ENCODE data around the gene TEX38.
A peak's percentile ranks its signal among the peaks of the same experiment; 100 is the strongest.
"Not testable (repeated sequence)": the region's sequence is repeated elsewhere in the genome, so short reads cannot be mapped to it uniquely, and the experiment has no call there.

The TEX38 gene

DNA sequence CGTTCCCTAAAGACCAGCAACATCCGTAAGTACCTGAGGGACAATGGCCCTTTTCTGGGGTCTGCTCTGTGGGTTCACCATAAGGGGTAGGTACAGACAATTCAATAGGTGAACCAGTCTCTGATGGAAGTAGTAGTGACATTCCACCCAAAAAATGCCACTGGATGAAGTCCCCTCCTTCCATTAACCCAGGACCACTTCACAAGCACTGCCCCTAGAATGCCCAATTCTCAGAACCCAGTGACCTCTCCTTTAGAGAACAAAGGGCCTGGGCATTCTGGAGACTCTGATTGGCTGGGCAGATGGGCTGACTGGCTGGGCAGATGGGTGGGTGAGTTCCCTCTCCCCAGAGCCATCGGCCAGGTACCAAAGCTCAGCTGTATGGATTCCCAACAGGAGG, at the start of gene TEX38:
TEX38 (plus strand) TSS at position 301 of the 400 bp plus-strand sequence; CDS start at position 382, 81 bp downstream.
- no peak for DNase-seq

DNA sequence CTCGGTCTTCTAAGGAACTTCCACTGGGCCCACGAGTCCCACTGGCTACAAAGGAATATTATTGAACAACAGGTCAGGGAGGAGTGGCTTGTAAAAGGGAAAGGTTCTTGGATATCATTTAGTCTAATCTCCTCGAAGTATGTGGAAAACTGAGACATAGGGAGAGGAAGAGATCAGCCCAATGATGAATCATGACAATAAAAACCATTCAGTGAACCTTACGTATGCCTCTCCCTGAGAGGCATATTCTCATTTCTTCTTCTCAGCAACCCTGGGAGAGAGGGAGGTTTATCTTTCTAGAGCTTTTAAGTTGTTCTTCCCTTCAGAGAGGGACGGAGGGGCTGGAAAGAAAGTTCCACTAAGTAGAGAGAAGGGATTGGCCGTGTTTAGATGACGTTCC, 49.7 kb upstream of the TEX38 start:
- no peak for DNase-seq

- peak; percentile 28 for DNase-seq
These were observed 49.3 kb upstream of the TEX38 start for GRCh38 chr1:46622344-46622743.

- no peak for DNase-seq
These were observed 47.7 kb upstream of the TEX38 start for GRCh38 chr1:46623743-46624644.

DNA sequence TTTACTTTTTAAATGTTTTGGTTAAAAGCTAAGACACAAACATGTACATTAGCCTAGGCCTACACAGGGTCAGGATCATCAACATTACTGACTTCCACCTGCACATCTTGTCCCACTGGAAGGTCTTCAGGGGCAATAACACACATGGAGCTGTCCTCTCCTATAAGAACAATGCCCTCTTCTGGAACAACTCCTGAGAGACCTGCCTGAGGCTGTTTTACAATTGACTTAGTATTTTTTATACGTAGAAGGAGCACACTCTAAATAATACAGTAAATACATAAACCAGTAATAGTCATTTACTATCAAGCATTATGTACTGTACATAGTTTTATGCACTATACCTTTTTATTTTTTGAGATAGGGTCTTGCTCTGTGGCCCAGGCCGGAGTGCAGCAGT, 40.9 kb upstream of the TEX38 start:
- no peak for DNase-seq

DNA sequence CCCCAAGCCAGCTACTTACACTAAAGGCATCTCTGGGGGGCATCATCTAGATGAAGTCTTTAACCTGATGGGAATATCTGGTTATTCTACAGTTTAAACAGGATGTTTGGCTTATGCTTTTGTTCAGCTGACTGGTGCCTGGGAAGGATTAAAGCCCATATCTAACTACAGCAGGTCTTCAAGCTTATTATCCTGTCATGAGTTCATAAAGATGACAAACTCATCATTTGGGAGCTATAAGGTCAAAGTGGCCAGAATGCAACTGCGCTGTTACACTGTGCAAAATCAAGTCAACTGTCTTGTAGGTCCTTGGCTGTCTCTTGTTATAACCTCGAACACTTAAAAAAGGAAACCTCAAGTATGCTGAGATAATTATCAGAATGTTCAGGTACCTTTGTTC, 36.4 kb upstream of the TEX38 start:
- no peak for DNase-seq

DNA sequence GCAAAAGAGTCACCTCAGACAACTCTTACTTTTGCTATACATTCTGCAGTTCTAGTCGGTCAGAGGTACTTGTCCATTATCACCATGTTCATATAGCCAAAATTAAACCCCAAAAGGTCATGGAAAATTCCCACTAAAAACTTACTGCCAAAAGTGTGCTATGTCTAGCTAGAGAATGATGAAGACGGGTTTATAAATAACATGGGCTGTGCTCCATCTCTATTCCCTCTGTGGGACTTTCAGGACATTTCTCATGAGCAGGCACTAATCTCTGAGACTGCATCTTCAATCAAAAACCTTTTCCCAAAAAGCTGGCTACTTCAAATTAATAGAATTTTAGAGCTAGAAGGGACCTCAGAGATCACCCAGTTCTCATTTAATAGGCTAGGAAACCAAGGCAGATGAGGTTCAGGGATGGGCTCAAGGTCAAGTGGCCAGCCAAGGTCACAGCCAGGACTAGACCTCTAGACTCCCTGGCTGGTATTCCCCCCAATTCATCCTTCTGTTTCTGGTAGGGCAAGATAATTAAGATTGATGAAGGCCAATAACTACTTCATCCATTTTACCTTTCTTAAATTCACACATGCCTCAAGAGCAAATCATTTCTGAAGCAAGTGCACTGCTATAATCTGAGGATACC, 34.1 kb upstream of the TEX38 start:
- no peak for DNase-seq

DNA sequence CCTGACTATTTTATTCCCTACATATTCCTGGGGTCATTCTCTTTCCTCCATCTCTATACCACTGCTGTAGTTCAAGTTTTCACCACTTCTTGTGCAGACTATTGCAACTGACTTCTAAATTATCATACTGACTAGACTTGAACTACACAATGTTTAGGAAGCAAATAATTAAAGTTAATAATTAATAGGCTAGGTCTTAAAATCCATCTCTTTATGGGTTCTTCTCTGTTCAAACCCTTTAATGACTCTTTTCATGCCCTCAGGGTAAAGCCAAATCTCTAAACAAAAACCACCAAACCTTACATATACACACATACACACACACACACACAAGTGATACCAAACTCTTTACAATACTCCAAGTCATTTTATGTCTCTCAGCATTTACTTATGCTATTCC, 32.7 kb upstream of the TEX38 start:
- no peak for DNase-seq

GRCh38 chr1:46639547-46639946, 32.1 kb upstream of the TEX38 start:
- DNase-seq: no peak

- no peak for DNase-seq
These were observed 29.5 kb upstream of the TEX38 start for GRCh38 chr1:46642115-46642680.

DNA sequence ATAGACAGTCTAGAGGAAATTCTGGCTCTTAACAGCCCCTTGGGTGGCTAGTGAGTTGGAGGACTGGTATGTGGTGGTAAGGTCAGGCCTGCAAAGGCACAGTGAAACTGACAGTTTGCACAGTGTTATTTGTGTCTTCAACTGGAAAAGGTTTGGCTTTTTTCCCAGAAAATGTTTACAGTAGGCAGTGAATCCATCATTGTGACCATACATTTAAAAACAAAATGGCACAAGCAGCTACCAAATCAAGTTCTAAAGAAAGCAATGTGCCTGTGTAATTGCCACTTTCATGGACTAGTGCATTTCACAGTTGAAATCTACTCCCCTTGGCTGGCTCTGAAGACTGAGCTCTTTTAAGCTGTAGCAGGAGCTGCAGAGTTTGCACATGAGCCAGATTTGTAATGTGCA, 28.3 kb upstream of the TEX38 start:
- DNase-seq: peak; percentile 85

GRCh38 chr1:46645815-46646214, 25.8 kb upstream of the TEX38 start:
- DNase-seq: no peak

DNA sequence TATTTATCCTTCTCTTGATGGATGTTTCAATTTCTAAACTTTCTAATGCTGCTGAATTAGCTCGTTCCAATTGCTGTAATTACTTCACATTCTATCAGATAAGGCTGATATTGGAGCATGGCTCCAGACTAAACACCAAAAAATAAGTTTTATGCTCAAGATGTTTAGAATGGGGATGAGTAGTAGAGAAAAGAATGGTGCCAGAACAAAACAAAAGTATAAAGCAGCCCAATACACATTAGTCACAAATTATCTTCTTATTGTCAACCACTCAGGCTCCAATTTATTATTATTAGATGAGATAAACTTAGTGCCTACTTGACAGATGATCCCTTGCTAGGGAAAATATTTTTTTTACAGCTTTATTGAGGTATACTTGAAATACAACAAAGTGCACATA, 25.3 kb upstream of the TEX38 start:
- no peak for DNase-seq

DNA sequence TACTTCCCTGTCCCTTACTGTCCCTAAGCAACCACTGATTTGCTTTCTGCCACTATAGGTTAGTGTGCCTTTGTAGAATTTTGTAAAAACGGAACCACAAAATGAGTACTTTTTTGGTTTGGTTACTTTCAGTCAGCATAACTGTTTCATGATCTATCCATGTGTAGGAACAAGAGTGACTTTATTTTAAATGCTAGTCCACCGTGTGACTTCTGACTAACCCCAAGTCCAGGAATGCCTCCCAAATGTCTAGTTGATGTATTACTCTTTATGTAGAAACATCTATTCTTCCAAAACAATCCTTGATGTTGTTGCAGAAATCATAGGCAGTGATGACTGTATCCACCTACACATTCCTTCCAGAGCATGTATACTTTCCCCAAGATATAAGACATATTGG, 24.8 kb upstream of the TEX38 start:
- DNase-seq: peak; percentile 22

GRCh38 chr1:46647611-46648010, 24.0 kb upstream of the TEX38 start:
- DNase-seq: no peak

- no peak for DNase-seq
These were observed 21.9 kb upstream of the TEX38 start for GRCh38 chr1:46649764-46650163.

DNA sequence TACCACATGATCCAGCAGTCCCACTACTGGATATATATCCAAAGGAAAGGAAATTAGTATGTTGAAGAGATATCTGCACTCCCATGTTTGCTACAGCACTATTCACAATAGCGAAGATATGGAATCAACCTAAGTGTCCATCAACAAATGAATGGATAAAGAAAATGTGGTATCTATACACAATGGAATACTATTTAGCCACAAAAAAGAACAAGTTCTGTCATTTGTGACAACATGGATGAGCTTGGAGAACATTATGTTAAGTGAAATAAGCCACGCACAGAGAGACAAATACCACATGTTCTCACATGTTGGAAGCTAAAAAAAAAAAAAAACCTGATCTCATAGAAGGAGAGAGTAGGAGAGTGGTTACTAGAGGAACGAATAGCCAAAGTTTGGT, 21.2 kb upstream of the TEX38 start:
- no peak for DNase-seq

DNA sequence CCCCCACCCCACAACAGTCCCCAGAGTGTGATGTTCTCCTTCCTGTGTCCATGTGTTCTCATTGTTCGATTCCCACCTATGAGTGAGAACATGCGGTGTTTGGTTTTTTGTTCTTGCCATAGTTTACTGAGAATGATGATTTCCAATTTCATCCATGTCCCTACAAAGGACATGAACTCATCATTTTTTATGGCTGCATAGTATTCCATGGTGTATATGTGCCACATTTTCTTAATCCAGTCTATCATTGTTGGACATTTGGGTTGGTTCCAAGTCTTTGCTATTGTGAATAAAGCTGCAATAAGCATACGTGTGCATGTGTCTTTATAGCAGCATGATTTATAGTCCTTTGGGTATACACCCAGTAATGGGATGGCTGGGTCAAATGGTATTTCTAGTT, 20.5 kb upstream of the TEX38 start:
- not testable (repeated sequence) for DNase-seq

- DNase-seq: no peak
These were observed 19.1 kb upstream of the TEX38 start for GRCh38 chr1:46652321-46653100.

DNA sequence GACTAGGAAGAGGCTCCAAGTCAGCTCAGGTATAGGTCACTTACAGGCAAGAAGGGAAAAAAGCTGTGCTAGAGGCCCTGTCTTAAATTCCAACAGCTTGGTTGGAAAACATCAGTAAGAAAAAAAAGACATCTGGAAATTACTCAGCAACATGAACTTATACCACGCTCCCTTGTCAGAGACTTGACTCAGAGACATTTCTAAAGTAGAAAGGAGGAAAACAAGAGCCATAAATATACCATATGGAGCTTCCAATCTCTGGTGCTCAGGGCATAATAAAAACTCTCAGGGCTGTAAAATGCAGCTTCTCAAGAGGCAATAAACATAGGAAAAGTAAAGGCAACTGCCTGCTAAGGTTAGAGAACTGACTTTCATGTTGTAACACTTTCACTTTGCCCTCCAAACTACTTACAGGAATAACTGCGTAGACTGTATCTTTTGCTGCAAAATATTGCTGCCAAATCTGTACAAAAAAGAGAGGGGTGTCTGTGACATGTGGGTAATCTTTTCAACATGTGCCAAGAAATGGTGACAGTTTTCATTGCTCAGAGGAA, 18.2 kb upstream of the TEX38 start:
- peak; percentile 8 for DNase-seq

DNA sequence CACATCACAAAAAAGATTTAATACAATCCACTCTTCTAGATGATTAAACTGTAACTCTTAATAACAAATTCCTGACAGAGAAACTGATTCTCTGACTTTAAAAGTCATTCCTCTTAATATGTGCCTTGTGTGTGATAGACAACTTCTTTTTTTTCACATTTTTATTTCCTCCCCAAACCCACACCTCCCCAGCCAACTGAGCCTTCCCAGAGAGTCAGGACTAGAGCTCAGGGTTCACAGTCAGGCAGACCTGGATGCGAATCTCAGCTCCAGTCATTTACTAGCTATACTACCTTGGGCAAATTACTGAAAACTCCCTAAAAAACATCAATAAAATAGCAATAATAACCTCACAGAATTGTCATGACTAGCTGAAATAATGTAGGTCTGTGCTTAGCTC, 17.6 kb upstream of the TEX38 start:
- DNase-seq: no peak

- DNase-seq: not testable (repeated sequence)
These were observed 17.0 kb upstream of the TEX38 start for GRCh38 chr1:46654698-46655097.

DNA sequence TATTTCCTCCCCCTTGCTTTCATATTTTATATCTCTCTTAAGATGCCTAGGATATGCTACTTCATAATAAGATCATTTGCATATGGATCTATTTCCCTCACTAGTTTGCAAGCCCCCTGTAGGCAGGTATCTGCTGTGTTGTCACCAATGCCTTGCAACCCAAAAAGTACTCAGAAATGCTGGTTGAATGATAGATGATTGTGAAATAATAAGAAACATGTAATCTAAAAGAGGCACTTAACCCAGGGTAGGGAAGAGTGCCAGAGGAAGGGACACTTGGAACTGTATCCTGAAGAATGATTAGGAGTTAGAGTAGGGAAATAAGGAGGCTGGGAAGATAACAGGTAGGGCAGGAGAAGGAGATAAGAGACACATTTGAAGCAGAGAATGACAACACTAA, 15.8 kb upstream of the TEX38 start:
- DNase-seq: no peak

Data from fibroblast of skin of right biceps (primary cell).